AG09319 (cell line): ENCODE measurements around the gene FAM167B.

Source experiments
- DNase-seq: peaks from one replicate; pipeline ENCODE4 v3.0.0-alpha.2; 2010; ENCODE audit warnings: low read depth; ENCODE audit errors: extremely low read depth
- CTCF ChIP-seq: IDR thresholded peaks from 2 replicates; pipeline ENCODE4 v1.5.1; 2011; ENCODE audit warnings: low read depth, mild to moderate bottlenecking, inconsistent platforms, low read length, moderate library complexity

FAM167B gene

DNA sequence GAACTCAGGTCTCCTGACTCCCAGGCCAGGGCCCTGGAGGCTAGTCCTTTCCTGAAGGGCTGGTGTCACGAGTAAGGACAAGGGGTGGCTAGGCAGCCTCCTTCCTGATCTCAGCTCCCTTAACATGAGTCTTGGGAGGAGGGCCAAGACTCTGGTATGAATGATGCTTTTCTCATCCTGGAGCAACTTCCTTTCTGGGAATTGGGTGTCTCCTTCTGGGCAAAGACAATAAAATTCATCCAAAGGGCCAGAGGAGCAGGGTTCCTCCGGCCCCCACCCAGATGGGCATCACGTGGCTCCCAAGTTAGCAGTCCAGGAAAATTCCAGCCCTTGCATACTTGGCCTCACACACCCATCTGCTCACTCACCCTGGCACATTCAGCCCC lies at the start of gene FAM167B:
Gene FAM167B (plus strand): TSS at position 335 of the 386 bp plus-strand sequence. CDS start 200 bp downstream, outside the sequence.
- TF ChIP-seq CTCF, result no peak
- peak; percentile 66 for DNase-seq

DNA sequence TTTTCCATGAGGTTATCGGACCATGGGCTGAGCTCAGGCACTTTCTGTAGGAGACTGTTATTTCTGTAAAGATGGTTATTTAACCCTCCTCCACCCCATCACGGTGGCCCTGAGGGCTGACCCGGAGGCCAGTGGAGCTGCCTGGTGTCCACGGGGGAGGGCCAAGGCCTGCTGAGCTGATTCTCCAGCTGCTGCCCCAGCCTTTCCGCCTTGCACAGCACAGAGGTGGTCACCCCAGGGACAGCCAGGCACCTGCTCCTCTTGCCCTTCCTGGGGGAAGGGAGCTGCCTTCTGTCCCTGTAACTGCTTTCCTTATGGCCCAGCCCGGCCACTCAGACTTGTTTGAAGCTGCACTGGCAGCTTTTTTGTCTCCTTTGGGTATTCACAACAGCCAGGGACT lies 49.2 kb upstream of the FAM167B start:
- no peak for DNase-seq
- TF ChIP-seq CTCF, result no peak

DNA sequence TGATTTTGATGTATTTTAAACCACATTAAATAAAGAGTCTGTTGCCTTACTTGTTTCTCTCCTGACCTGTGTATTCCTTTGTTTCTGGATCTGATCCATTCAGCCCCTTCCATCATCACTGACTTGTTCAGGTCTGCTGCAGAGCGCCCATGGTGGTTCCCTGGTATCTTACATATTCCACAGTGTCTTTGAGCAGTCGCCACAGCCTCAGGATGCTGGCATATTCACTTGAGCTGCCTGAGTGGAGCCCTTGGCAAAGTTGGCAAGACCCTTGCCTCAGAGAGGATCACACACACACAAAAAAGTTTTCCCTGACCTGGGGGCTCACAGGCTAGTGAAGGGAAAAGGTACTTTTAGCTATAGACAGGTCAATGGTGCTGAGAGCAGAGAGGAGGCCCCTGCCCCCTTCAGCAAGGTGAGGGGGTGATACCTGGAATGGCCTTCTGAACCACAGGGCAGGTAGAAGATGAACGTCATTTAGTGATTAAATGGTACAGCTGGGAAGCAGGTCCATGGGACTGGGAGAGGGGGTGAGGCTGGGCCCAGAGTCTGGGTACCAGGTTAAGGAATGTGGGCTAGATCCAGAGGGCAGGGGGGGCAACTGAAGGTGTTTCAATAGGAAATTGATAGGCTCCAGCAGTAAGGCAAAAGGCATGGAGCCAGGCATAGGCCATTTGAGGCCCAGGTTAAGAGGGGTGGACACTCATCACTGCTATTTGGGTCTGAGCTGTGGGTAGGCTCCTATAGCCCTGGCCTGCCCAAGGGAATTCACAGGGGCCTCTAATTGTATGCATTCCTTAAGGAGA lies 48.6 kb upstream of the FAM167B start:
- TF ChIP-seq CTCF, result no peak
- DNase-seq, result no peak

- DNase-seq, result no peak
- no peak for TF ChIP-seq CTCF
These were observed 47.8 kb upstream of the FAM167B start for GRCh38 chr1:32199043-32199716.

DNA sequence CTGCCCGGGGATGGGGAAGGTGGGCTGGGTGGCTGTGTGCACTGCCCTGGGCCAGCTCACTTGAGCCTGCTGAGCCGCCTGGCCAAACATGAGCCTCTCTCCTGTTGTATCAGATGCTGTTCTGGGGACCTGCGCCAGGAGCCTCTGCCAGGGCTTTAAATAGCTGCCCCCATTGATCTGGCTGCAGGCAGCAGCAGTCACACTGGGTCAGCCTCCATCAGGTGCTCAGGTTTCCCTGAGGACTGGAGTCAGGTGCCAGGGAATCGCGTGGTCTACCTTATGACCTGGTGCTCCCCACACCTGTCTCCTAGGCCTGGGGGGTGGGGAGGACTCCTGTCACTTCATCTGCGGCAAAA lies 47.3 kb upstream of the FAM167B start:
- TF ChIP-seq CTCF, result no peak
- DNase-seq, result no peak

- no peak for TF ChIP-seq CTCF
- DNase-seq, result no peak
These were observed 46.6 kb upstream of the FAM167B start, which contains the start of gene CCDC28B for GRCh38 chr1:32200226-32201010. Gene CCDC28B (plus strand): TSS chr1:32200595. CDS start chr1:32201936, 1,341 bp downstream.
